ENCODE measurements around the gene ERFL.

The ERFL gene

DNA sequence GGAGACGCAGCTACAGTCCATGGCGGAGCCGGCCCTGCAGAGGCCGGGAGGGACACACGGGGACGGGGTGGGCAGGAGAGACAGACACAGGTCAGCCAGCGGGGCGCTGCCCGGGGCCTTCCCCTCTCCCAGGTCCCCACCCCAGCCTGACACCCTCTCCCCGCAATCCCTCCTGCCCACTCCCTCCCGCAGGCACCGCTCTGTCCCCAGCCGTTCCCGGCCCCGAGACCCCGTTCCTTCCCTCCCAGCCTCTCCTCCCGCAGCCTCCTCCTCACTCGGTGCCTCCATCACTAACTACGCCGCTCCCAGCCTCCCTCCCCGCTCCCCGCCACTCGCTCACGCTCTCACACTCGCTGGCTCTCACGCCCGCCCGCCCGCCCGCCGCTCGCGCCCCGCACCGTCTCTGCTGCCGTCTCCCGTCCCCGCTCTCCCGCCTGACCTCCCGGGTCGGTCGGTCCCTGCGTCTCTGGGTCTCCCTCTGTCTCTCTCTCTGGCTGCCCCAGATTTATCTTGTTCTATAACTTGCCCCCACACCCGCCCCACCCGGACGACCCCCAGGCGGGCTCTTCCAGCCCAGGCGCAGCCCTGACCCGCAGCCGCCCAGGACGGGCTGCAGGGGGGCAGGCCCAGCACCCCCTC, 15.2 kb downstream of the ERFL start:
- DNase-seq (ENCODE audit: low read depth) = no peak

GRCh38 chr19:41911889-41912731, 16.1 kb downstream of the ERFL start:
- no peak for DNase-seq (ENCODE audit: low read depth)

DNA sequence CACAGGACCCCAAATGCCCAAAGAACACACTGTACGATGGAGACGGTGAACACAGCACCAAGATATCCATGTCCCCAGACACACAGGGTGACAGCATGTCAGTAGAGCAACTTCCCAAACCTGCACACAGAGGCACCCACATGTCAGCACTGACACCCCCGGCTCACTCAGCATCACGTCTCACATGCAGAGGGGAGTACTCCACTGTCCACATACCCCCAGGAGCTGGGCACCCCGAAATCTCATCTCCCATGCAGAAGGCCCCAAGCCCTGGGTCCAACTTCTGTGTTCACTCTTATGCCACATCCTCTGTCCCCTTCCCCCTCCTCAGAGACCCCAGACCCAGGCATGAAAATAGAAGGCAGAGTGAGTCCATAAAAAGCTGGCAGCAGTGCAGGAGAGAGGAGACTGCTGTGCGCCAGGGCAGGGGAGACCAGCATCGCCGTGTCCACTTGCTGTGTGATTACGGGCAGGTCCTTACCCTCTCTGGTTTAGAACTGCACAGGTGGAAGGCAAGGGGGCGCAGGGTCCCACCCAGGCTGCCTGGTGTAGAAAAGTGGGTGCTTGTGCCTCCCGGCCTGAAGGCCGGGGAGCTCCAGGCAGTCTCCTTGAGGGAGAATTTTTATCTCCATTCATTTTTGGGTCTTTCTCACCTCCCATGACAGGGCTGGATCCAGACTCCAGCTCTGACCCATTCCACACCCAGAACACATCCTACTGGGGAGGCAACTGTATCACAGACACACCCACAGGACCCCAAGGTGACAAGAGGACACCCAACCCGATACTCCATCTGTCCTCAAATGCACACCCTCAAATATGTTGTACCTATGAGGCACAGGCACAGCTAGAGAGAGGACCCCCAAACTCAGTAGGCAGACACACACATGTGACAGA, 17.0 kb downstream of the ERFL start:
- DNase-seq (ENCODE audit: low read depth) = no peak

DNA sequence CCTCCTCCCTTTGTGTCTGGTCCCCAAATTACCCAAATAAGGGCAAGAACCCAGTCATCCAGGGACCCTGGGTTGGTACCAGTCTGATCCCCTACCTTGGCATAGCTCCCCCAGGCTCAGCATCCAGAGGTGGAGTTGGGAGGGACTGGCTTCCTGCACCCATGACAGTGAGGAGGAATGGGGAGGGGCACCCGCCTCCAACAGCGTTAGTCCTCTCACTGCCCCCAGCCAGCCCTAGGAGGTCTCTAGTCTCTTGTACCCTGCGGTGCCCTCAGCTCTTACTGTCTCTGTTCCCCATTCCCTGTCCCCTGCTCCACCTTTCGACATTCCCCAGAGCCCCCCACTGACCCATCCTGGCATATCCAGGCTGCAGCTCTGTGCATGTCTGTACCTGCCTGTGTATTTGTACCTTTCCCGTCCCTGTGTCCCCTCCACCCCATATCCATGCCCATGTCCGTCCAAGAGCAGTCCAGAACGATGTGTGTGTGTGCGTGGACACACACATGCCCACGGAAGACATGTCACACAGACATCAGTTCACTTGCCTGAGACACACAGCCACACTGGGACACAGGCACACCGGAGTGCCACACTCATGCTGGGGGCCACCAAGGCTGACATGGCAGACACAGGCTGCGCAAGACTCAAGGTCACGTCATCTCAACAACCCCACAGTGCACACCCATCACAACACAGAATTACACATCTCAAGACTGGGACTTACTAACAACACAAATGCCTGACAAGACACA, 17.8 kb downstream of the ERFL start:
- DNase-seq (ENCODE audit: low read depth) = no peak

- no peak for DNase-seq (ENCODE audit: low read depth)
Measured at GRCh38 chr19:41909706-41910105, 18.5 kb downstream of the ERFL start.

DNA sequence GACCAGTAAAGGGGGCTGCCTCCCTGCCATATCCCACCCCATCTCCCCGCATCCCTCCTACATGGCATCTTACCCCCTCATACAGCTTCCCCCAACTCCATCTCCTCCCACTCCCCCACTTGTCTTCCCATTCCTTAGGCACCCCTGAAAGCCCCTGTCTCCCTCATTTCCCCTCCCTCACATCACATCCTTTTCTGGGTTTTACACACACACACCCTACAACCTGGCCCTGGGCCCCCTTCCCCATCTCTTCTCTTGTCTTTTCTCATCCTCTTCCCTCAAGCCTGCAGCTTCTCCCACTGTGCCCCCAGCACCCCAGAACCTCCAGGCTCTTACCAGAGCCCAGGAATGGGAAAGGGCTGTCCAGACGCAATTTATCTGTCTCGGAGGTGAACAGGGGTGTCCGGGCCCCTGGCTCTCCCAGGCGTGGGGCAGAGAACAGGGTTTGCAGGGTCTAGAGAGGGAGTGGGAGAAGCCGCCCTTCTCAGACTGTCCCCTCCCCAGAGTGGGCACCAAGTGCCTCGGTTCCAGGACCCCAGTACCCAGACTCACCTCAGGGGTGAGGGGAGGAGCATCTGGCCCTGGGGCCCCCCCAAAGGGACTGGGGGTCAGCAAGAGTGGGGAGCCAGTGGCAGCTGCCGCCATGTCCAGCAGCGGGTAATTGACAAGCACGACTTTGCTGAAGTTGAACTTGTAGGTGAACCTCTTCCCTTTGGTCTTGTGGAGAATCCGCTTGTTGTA, 19.4 kb downstream of the ERFL start:
- DNase-seq (ENCODE audit: low read depth) = no peak

- no peak for DNase-seq (ENCODE audit: low read depth)
Measured at GRCh38 chr19:41907994-41908615, 20.1 kb downstream of the ERFL start.

DNA sequence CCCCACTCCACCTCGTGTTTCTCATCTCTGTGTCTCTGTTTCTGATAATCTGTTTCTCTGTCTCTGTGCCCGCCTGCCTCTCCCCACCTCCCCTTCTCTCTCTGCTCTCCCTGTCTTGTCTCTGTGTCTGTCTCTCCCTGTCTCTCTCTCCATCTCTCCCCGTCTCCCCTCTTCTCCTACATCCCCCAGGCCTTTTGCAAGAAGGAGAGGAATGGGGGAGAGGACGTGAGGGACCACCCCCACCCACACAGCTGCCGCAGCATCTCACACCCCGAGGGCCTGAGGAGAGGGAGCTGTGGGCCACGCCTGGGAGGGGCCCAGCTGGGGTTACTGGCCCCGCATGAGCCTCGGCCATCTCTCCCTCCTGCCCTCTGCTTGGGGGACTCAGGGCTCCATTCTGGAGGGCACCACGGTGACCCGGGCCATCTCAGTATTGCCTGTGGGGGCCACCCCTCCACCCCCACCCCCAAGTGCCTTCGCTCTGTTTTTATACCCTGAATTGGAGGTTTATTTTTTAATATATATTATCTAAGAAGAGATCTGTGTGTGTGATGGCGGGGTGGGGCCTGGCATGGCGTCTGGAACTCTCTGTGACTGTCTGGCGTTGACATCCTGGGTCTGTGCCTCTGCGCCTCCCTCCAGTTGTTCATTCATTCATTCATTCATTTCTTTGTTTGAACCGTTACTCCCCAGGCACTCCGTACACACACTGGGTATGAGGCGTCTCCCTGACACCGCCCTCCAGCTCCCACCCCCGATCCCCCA, 21.2 kb downstream of the ERFL start:
- no peak for DNase-seq (ENCODE audit: low read depth)

- no peak for DNase-seq (ENCODE audit: low read depth)
Measured at GRCh38 chr19:41906271-41906670, 22.0 kb downstream of the ERFL start.

- DNase-seq (ENCODE audit: low read depth) = no peak
Measured at GRCh38 chr19:41905273-41906002, 22.8 kb downstream of the ERFL start.

GRCh38 chr19:41904118-41904870, 24.0 kb downstream of the ERFL start:
- DNase-seq (ENCODE audit: low read depth) = no peak

DNA sequence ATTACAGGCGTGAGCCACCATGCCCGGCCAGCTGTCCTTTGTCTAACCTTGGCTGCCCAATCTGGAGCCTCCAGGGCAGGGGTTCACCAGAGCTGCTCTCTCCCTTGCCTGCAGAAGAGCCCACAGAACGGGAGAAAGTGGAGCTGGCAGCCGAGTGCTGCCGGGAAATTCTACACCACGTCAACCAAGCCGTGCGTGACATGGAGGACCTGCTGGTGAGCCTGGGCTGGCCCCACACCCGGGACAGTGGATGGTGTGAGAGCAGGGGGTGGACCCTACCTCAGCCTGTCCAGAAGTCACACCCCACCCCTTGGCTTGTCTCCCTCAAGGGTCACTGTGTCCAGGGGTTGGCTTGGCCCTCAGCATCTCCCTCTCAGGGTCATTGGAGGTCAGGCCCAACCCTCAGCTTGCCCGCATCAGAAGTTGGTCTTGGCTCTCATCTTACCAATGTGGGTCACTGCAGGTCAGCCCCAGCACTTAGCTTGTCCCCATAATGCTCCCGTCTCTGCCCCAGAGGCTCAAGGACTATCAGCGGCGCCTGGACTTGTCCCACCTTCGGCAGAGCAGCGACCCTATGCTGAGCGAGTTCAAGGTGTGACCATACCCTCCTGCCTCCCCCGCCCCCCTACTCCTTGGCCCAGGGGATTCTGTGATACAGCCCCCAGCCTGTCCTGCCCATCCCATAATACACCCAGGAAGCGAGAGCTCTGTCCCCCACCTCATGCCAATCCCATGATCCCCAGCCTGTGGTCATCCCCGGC, 24.9 kb downstream of the ERFL start:
- DNase-seq (ENCODE audit: low read depth) = no peak

- DNase-seq (ENCODE audit: low read depth) = no peak
Measured at GRCh38 chr19:41902594-41902993, 25.7 kb downstream of the ERFL start.

DNA sequence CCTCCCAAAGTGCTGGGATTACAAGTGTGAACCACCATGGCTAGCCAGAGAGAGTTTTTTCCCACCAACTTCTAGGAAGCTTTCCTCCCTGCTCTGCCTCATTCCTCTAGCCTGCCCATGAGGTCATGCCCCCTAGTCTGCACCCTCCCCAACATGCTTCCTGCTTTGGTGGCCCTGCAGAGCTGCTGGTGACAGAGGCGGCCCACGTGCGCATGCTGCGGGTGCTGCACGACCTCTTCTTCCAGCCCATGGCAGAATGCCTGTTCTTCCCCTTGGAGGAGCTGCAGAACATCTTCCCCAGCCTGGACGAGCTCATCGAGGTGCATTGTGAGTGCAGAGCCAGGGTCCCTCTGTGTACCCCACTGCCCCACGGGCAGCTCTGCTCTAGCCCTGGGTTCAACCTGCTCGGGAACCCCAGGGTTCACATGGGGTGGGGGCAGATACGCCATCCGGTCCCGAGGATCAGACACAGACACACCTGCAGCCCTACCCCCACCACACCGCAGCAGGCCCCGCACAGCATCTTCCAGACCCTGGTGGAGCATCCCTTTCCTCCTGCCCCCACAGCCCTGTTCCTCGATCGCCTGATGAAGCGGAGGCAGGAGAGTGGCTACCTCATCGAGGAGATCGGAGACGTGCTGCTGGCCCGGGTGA, 26.4 kb downstream of the ERFL start:
- DNase-seq (ENCODE audit: low read depth) = no peak

DNA sequence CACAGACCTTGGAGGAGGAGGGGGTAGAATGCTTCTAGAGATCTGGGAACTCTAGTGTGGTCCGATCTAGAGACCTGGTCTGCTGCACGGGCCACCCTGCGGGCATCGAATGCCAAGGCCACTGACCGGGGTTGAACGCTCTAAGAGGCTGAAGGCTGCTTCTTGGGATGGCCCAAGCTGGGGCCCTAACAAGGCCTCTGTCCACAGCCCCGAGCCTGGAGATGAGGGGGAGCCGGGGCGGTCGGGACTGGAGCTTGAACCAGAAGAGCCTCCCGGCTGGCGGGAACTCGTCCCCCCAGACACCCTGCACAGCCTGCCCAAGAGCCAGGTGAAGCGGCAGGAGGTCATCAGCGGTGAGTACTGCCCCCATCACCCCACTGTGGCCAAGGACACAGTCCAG, 30.0 kb downstream of the ERFL start:
- DNase-seq (ENCODE audit: low read depth) = no peak

GRCh38 chr19:41897820-41898219, 30.4 kb downstream of the ERFL start:
- DNase-seq (ENCODE audit: low read depth) = no peak

DNA sequence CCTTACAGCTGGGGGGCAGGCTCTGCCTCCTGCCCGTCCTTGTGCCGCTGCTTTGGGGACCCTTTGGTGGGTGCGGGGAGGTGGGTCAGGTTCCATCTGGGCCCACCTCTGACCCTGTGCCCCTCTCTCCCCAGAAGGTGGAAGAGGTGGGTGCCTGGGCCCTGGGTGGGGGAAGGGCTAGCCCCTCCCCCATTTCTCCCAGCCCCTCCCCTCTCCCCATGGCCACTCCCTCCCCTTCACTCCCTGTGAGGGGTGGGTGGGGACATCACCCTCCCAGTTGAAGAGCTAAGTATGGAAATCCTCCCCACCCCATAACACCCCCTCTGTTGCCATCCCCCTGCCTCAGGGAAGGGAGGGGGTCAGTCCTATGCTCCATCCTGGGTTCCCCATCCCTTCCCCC, 31.1 kb downstream of the ERFL start:
- no peak for DNase-seq (ENCODE audit: low read depth)

Data from activated T-cell treated with anti-CD3 and anti-CD28 coated beads for 48 hours (primary cell).